Stimulated activated memory B cell treated with anti-CD40 and anti-IgM and Interleukin-4, amounts not matched to agents 10 μg/mL and 1 μg/mL and 100 μg/mL, for 72 hours (primary cell): ENCODE results near the gene GBGT1.

Experiments
- ATAC-seq: fragments of 150-1000 bp; cut with Tn5 transposase; 2 replicates; pipeline ENCODE4 v1.10.0; 2021
- H3K27ac Mint-ChIP-seq: one replicate; pipeline ENCODE4 v1.8.0; 2022; ENCODE audit warnings: mild to moderate bottlenecking, mixed read lengths
- H3K27me3 Mint-ChIP-seq: one replicate; pipeline ENCODE4 v1.8.0; 2022; ENCODE audit warnings: mixed read lengths
- H3K36me3 Mint-ChIP-seq: one replicate; pipeline ENCODE4 v1.8.0; 2022; ENCODE audit warnings: mixed read lengths
- H3K4me1 Mint-ChIP-seq: one replicate; pipeline ENCODE4 v1.8.0; 2022; ENCODE audit warnings: mixed read lengths
- H3K4me3 Mint-ChIP-seq: one replicate; pipeline ENCODE4 v1.8.0; 2022; ENCODE audit warnings: mild to moderate bottlenecking, moderate library complexity, mixed read lengths
- H3K9me3 Mint-ChIP-seq: one replicate; pipeline ENCODE4 v1.8.0; 2022; ENCODE audit warnings: mixed read lengths

The GBGT1 gene

GRCh38 chr9:133113949-133114885 is 49.5 kb downstream of the GBGT1 start:
- Mint-ChIP-seq H3K9me3 (no peaks in the 10 kb centered on the region), H3K27me3 (no peaks in the 10 kb centered on the region), H3K4me3 (peak overlapping the region; percentile 74), H3K36me3 (peaks cover 12% of the 10 kb centered on the region), H3K4me1 (peaks cover 78% of the 10 kb centered on the region), H3K27ac (peak overlapping the region; percentile 95)
- ATAC-seq = peak; percentile 60

DNA sequence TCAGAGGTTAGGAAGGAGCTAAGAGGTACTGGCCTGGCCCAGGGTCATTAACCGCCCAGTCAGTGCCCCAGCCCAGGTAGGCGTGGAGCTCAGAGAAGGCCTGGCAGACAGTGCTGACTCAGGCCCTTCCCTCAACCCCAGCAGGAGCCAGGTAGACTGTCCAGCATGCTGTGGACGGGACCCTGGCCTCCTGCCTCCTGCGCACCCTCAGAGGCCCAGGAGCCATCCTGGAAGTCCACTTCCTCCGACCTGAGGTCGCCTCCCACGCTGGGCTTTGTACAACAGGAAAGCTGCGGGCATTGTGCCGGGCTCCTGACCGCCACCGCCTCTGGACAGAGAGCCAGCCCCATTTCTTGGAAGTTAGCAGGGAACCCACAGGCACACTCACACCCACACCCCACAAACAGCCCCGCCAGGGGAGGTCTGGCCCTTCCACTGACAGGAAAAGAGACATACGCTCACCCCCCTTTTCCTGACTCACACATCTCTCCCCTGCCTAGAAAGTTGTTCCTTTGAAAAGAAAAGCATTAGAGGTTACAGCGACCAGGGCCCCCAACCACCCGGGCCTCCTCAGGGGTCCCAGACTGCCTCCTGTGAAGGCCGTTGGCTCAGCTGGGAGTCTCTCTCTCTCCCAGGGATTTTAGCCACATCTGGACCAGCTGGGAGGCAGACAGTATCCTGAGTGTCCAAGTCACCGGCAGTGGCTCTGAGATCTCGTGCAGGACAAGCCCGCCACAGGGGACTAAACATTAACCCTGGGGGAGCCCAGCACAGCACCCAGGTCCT is 50.4 kb downstream of the GBGT1 start:
- no peaks in the 10 kb centered on the region for H3K27me3 Mint-ChIP-seq
- no peaks in the 10 kb centered on the region for H3K9me3 Mint-ChIP-seq
- H3K4me3 Mint-ChIP-seq = peak overlapping the region; percentile 47
- no peak for ATAC-seq
- H3K4me1 Mint-ChIP-seq = peaks cover 70% of the 10 kb centered on the region
- peaks cover 19% of the 10 kb centered on the region for H3K36me3 Mint-ChIP-seq
- H3K27ac Mint-ChIP-seq = peak overlapping the region; percentile 95

DNA sequence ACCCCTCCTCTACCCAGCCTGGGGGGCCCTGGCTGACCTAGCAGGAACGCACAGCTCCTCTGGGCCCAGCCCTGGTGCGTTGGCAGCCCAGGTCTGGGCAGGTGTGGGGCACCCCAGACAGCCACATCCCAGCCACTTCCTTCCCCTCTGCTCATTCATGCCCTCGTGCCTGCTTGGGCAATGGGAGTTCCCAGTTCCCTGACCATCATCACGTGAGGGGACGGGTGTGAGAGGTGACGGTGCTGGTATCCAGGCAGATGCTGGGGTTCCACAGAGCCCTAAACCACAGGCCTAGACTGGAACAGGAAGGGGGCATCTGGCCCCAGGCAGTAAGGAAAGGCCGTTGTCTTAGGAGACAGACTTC is 51.1 kb downstream of the GBGT1 start:
- Mint-ChIP-seq H3K9me3 (no peaks in the 10 kb centered on the region), H3K27ac (peak overlapping the region; percentile 95), H3K4me1 (peaks cover 63% of the 10 kb centered on the region), H3K27me3 (no peaks in the 10 kb centered on the region), H3K4me3 (peak overlapping the region; percentile 13), H3K36me3 (peaks cover 26% of the 10 kb centered on the region)
- peak; percentile 75 for ATAC-seq

- ATAC-seq = no peak
- no peaks in the 10 kb centered on the region for H3K9me3 Mint-ChIP-seq
- H3K36me3 Mint-ChIP-seq = peaks cover 28% of the 10 kb centered on the region
- peak overlapping the region; percentile 95 for H3K27ac Mint-ChIP-seq
- H3K27me3 Mint-ChIP-seq = no peaks in the 10 kb centered on the region
- H3K4me1 Mint-ChIP-seq = peaks cover 57% of the 10 kb centered on the region
- H3K4me3 Mint-ChIP-seq = peak overlapping the region; percentile 13
These were observed 51.7 kb downstream of the GBGT1 start for GRCh38 chr9:133111808-133112662.

DNA sequence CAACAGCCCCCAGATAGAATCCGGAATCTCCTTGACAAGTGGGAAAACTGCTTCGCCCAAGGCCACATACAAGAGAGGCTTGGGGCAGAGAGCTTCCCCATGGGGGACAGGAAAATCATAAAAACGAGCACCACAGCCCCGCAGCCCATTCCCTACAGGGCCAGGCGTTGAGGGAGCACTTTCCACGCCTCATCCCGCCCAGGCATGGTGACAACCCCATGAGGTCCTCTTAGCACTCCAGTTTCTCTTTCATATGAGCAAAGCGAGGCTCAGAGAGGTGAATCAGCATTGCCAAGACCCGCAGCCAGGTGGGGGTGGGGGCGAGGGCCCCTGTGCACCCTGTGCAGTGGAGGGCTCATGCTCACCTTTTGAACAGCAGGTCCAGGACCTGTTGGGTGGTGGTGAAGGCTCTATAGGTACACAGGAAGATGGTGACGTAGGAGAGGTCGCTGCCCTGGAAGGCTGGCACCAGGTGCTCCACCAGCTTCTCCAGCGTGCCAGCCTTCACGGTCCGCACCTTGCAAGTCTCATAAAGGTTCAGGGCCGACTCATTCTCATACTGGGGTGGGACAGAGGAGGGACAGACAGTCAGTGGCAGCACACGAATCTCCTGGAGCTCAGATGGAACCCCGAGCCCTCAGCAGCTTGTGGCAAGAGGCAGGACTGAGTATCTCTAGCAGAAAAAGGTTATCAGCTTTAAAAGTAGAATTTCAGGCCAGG is 53.6 kb downstream of the GBGT1 start:
- no peaks in the 10 kb centered on the region for H3K9me3 Mint-ChIP-seq
- no peak overlapping the region for H3K4me3 Mint-ChIP-seq
- no peak for ATAC-seq
- H3K27me3 Mint-ChIP-seq = no peaks in the 10 kb centered on the region
- H3K4me1 Mint-ChIP-seq = peaks cover 38% of the 10 kb centered on the region
- no peak overlapping the region for H3K27ac Mint-ChIP-seq
- H3K36me3 Mint-ChIP-seq = peaks cover 42% of the 10 kb centered on the region

- Mint-ChIP-seq H3K27ac (no peak overlapping the region), H3K4me1 (peaks cover 28% of the 10 kb centered on the region), H3K36me3 (peaks cover 52% of the 10 kb centered on the region), H3K27me3 (no peaks in the 10 kb centered on the region), H3K4me3 (no peak overlapping the region), H3K9me3 (no peaks in the 10 kb centered on the region)
- no peak for ATAC-seq
These were observed 54.7 kb downstream of the GBGT1 start for GRCh38 chr9:133108794-133109641.

DNA sequence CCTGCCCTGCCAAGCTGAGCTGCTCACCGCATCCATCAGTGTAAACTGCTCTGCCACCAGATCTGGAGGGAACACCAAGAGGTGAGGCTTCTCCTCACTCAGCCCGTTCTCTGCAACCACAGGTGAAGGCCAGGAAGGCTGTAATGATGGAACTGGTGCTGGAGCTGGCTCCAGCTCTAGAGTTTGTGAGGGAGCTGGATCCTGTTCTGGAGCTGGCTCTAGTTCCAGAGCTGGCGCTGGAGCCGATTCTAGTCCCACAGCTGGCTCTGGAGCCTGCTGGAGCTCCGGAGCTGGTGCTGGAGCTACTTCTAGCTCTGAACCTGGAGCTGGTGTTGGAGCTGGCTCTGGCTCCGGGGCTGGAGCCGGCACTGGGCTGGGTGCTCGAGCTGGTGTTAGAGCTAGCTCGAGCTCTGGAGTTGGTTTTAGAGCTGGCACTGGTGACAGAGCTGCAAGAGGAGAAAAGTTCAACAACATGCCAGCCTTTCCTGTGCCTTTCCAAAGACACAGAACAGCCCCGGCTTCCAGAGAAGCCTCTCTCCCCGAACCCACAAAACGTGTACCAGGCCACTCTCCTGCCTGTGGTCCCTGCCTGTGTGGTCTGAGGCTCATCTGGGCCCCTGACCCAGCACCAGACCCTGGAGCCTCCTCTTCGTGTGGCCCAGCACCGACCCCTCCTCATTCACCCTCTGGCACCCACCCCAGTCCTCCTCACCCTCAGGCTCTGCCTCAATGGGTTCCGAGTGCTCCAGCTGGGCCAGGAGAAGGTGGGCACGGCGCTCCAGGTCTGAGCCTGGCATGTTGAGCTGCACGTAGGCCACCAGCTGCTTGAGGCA is 55.5 kb downstream of the GBGT1 start:
- H3K27ac Mint-ChIP-seq = no peak overlapping the region
- H3K27me3 Mint-ChIP-seq = no peaks in the 10 kb centered on the region
- no peaks in the 10 kb centered on the region for H3K9me3 Mint-ChIP-seq
- H3K4me1 Mint-ChIP-seq = peaks cover 19% of the 10 kb centered on the region
- ATAC-seq = no peak
- peaks cover 55% of the 10 kb centered on the region for H3K36me3 Mint-ChIP-seq
- H3K4me3 Mint-ChIP-seq = no peak overlapping the region

- no peak overlapping the region for H3K27ac Mint-ChIP-seq
- no peak for ATAC-seq
- no peaks in the 10 kb centered on the region for H3K27me3 Mint-ChIP-seq
- H3K4me1 Mint-ChIP-seq = peaks cover 10% of the 10 kb centered on the region
- H3K36me3 Mint-ChIP-seq = peaks cover 62% of the 10 kb centered on the region
- no peak overlapping the region for H3K4me3 Mint-ChIP-seq
- H3K9me3 Mint-ChIP-seq = no peaks in the 10 kb centered on the region
These were observed 56.4 kb downstream of the GBGT1 start for GRCh38 chr9:133107245-133107722.

GRCh38 chr9:133106511-133107244 is 57.0 kb downstream of the GBGT1 start:
- Mint-ChIP-seq H3K4me1 (peaks cover 4% of the 10 kb centered on the region), H3K27ac (no peak overlapping the region), H3K9me3 (no peaks in the 10 kb centered on the region), H3K27me3 (no peaks in the 10 kb centered on the region), H3K36me3 (peaks cover 66% of the 10 kb centered on the region), H3K4me3 (no peak overlapping the region)
- ATAC-seq = peak; percentile 28

GRCh38 chr9:133105461-133105770 is 58.3 kb downstream of the GBGT1 start:
- Mint-ChIP-seq H3K27ac (no peak overlapping the region), H3K4me1 (no peaks in the 10 kb centered on the region)

GRCh38 chr9:133104718-133105460 is 58.8 kb downstream of the GBGT1 start:
- Mint-ChIP-seq H3K4me3 (no peak overlapping the region), H3K9me3 (no peaks in the 10 kb centered on the region), H3K27ac (no peak overlapping the region), H3K36me3 (peaks cover 79% of the 10 kb centered on the region), H3K27me3 (no peaks in the 10 kb centered on the region), H3K4me1 (no peaks in the 10 kb centered on the region)
- ATAC-seq = no peak

More at GRCh38 chr9:133105461-133105770, 58.3 kb downstream of the GBGT1 start:
- Mint-ChIP-seq H3K9me3 (no peaks in the 10 kb centered on the region), H3K27me3 (no peaks in the 10 kb centered on the region), H3K36me3 (peaks cover 79% of the 10 kb centered on the region), H3K4me3 (no peak overlapping the region)
- ATAC-seq = no peak

DNA sequence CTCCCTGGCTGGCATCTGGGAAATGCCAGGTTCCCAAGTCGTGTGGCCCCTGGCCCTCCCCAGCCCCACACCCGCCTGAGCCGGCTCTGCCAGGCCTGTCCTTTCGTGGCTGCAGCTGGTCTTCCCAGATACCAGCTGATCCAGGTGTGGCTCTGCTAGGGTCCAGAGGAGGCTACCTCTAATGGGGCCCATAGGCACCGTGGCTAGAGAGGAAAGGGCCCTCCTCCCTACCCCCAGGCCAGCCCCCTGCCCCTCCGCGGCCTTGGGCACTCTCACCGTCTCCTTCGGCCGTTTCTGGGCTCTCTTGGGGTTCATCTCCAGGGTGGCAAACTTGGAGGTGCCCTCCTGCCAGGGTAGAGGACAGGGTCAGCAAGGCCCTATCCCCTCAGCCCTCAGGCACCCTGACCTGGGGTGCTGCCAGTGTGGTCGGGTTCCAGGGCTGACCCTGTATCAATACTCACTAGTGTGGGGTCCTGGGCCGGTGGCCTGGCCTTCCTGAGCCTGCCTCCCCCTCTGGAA is 59.7 kb downstream of the GBGT1 start:
- Mint-ChIP-seq H3K36me3 (peaks cover 76% of the 10 kb centered on the region), H3K4me1 (no peaks in the 10 kb centered on the region), H3K4me3 (no peak overlapping the region), H3K9me3 (no peaks in the 10 kb centered on the region), H3K27ac (no peak overlapping the region), H3K27me3 (no peaks in the 10 kb centered on the region)
- ATAC-seq = peak; percentile 5
